ENCODE measurements around the gene SEPTIN11. TPM values are rescaled to one million over a fixed set of nuclear protein-coding genes. Genes with fewer than 3 reads are reported as not detected.

Gene SEPTIN11
- total RNA-seq, 1 donor from 2014 or later = 30.1 TPM

DNA sequence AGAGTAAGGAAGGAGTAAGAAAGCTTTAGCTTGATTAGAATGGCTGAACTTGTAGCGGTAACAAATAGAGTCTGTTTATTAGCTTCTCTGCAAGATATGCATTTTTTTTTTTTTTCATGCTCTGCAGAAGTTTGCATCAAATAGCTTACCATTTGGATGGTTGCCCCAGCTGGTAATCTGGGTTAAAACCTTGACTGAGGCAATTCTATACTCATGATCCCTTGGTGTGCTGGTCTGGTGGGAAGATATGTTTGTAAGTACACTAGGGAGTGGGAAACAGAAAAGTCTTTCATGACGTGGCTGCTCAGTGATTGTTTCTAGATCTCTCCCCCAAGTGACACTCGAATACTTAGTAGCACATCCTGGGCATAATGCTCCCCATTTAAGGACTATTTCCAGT lies 32.1 kb downstream of the SEPTIN11 start:
- H3K4me1 ChIP-seq = peaks cover 66% of the 10 kb centered on the region
- intact Hi-C loops (cut with micrococcal nuclease) = no loop called here
- no peak for TF ChIP-seq CTCF (IDR thresholded peaks at IDR 0.05; ENCODE audit: borderline replicate concordance)

GRCh38 chr4:76982638-76983584 lies 33.4 kb downstream of the SEPTIN11 start:
- intact Hi-C loops (cut with micrococcal nuclease) = no loop called here
- TF ChIP-seq CTCF (IDR thresholded peaks at IDR 0.05; ENCODE audit: borderline replicate concordance) = no peak
- Histone ChIP-seq H3K36me3 (no peaks in the 10 kb centered on the region), H3K27ac (replicated peaks) (peak overlapping the region; percentile 66), H3K27me3 (ENCODE audit: low read depth) (no peaks in the 10 kb centered on the region), H3K4me1 (peaks cover 79% of the 10 kb centered on the region), H3K9me3 (replicated peaks) (no peaks in the 10 kb centered on the region), H3K4me3 (no peak overlapping the region)
- no peak for DNase-seq

More for the DNA sequence above, 32.1 kb downstream of the SEPTIN11 start:
- no peaks in the 10 kb centered on the region for H3K9me3 ChIP-seq (replicated peaks)
- H3K4me3 ChIP-seq = no peak overlapping the region
- H3K36me3 ChIP-seq = no peaks in the 10 kb centered on the region
- no peak for DNase-seq
- no peak overlapping the region for H3K27ac ChIP-seq (replicated peaks)
- H3K27me3 ChIP-seq (ENCODE audit: low read depth) = no peaks in the 10 kb centered on the region

GRCh38 chr4:76984127-76984526 lies 34.6 kb downstream of the SEPTIN11 start:
- no peaks in the 10 kb centered on the region for H3K9me3 ChIP-seq (replicated peaks)
- intact Hi-C loops (cut with micrococcal nuclease) = no loop called here
- peaks cover 82% of the 10 kb centered on the region for H3K4me1 ChIP-seq
- H3K27ac ChIP-seq (replicated peaks) = peak overlapping the region; percentile 66
- peaks cover 4% of the 10 kb centered on the region for H3K27me3 ChIP-seq (ENCODE audit: low read depth)
- TF ChIP-seq CTCF (IDR thresholded peaks at IDR 0.05; ENCODE audit: borderline replicate concordance) = peak; percentile 38
- H3K36me3 ChIP-seq = no peaks in the 10 kb centered on the region
- no peak overlapping the region for H3K4me3 ChIP-seq
- no peak for DNase-seq

DNA sequence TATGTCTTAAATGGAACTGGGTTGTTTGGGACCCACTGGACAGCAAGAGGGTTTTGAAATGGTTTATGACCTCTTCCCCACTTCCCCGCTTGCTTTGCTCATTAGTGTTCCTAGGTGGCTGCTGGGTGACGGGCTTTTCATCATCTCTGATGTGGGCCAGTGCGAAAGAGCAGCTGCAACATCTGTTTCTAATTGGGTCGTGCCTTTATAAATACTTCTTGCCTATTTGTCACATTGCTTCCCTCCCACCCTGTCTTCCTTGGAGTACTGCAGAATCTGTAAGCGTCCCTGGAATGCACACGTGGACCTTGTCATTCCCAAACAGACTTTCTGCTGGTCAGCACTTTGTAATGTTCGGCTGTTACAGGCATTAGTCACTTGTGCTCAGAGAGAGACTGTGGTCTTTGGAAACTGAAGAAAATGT lies 35.2 kb downstream of the SEPTIN11 start:
- H3K27me3 ChIP-seq (ENCODE audit: low read depth) = peaks cover 4% of the 10 kb centered on the region
- no peak overlapping the region for H3K4me3 ChIP-seq
- H3K9me3 ChIP-seq (replicated peaks) = no peaks in the 10 kb centered on the region
- peaks cover 82% of the 10 kb centered on the region for H3K4me1 ChIP-seq
- no peaks in the 10 kb centered on the region for H3K36me3 ChIP-seq
- no peak for TF ChIP-seq CTCF (IDR thresholded peaks at IDR 0.05; ENCODE audit: borderline replicate concordance)
- peak overlapping the region; percentile 66 for H3K27ac ChIP-seq (replicated peaks)
- DNase-seq = peak; percentile 44
- intact Hi-C loops (cut with micrococcal nuclease) = no loop called here

DNA sequence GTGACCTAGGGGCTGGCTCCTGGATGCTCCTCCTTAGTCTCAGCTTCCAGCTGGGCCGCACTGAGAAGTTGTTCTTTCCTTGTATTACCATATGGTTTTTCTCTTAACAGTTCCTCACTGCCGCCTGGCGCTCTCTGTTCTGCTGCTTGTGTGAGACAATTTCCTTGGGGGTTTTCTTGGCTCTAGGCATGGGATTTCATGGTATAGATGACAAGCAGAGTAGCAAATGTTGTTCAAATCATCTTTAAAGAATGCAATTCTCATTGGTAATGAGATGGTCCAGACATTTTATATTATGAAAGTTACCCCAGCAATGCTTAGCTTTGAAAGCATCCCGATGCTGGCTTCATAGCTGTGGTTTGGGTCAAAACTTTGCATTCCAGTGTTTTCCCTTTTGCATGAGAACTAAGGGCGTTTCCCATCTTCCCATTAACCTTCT lies 37.6 kb downstream of the SEPTIN11 start:
- intact Hi-C loops (cut with micrococcal nuclease) = no loop called here
- DNase-seq = peak; percentile 34

More for the DNA sequence above, 37.6 kb downstream of the SEPTIN11 start:
- Histone ChIP-seq H3K36me3 (no peaks in the 10 kb centered on the region), H3K9me3 (replicated peaks) (no peaks in the 10 kb centered on the region), H3K27me3 (ENCODE audit: low read depth) (peaks cover 14% of the 10 kb centered on the region), H3K4me3 (no peak overlapping the region), H3K27ac (replicated peaks) (peak overlapping the region; percentile 66), H3K4me1 (peaks cover 69% of the 10 kb centered on the region)
- TF ChIP-seq CTCF (IDR thresholded peaks at IDR 0.05; ENCODE audit: borderline replicate concordance) = no peak

All from left ventricle myocardium inferior (tissue), 1 donor.